ENCODE measurements around the gene SLC10A1. TPM values are rescaled to one million over a fixed set of nuclear protein-coding genes. Genes with fewer than 3 reads are reported as not detected.

The SLC10A1 gene
- total RNA-seq, 1 experiment from 2014 or later, result not detected

- Histone ChIP-seq H3K56ac (ENCODE audit: insufficient read length, low read depth, low read length) (no peak overlapping the region), H3K4me1 (ENCODE audit: insufficient read depth, low read length) (no peaks in the 10 kb centered on the region), H3K79me2 (ENCODE audit: insufficient read depth, low read length) (no peaks in the 10 kb centered on the region), H2AK5ac (ENCODE audit: insufficient read length, low read length) (no peak overlapping the region), H2BK20ac (ENCODE audit: low read depth, low read length, poor library complexity, severe bottlenecking) (no peak overlapping the region), H3K27me3 (ENCODE audit: insufficient read depth, low read length) (no peaks in the 10 kb centered on the region), H3K23me2 (ENCODE audit: insufficient read length, low read depth, low read length, poor library complexity, severe bottlenecking) (no peaks in the 10 kb centered on the region), H3K27ac (ENCODE audit: insufficient read length, low read depth, low read length) (no peak overlapping the region), H3T11ph (ENCODE audit: low read length) (no peak overlapping the region), H4K8ac (replicated peaks; ENCODE audit: insufficient read length, low read depth, low read length) (no peak overlapping the region), H4K20me1 (ENCODE audit: control insufficient read depth, insufficient read depth, insufficient read length) (no peaks in the 10 kb centered on the region), H4K91ac (ENCODE audit: insufficient read length, low read depth, low read length) (no peak overlapping the region), H3K9ac (ENCODE audit: extremely low read depth, insufficient read length, low read length) (no peak overlapping the region), H2AFZ (ENCODE audit: low read length) (no peak overlapping the region), H3K9me3 (ENCODE audit: control insufficient read depth, low read depth, low read length) (no peaks in the 10 kb centered on the region), H2BK5ac (ENCODE audit: insufficient read length, low read length) (no peak overlapping the region), H2BK120ac (ENCODE audit: low read depth, low read length, poor library complexity, severe bottlenecking) (no peak overlapping the region), H3K14ac (ENCODE audit: insufficient read depth, low read length) (no peak overlapping the region), H2BK15ac (ENCODE audit: low read depth, low read length) (no peak overlapping the region), H3K18ac (ENCODE audit: insufficient read length, low read depth, low read length) (no peak overlapping the region), H2BK12ac (ENCODE audit: insufficient read length, low read depth, low read length) (no peak overlapping the region), H4K5ac (ENCODE audit: insufficient read length, low read depth, low read length) (no peak overlapping the region), H3K23ac (ENCODE audit: insufficient read length, low read depth, low read length) (no peak overlapping the region), H3K4me2 (ENCODE audit: insufficient read depth, insufficient read length, low read length) (no peak overlapping the region), H3K4ac (ENCODE audit: low read depth, low read length) (no peak overlapping the region), H3K79me1 (ENCODE audit: insufficient read depth, low read depth, low read length, poor library complexity, severe bottlenecking) (no peaks in the 10 kb centered on the region)
- Mint-ChIP-seq H3K36me3 (ENCODE audit: insufficient read depth in 1 of 3, low read depth in 3 of 3) (peaks cover 0 to 4% (median under 1%) of the 10 kb centered on the region in 3 experiments; a peak in 1 of 7 replicates), H3K4me1 (peaks cover 0 to 8% of the 10 kb centered on the region in 2 experiments; a peak in 3 of 4 replicates), H3K9me3 (peaks cover 0 to 4% of the 10 kb centered on the region in 2 experiments; a peak in 3 of 5 replicates), H3K27ac (no peak overlapping the region), H3K4me3 (no peak overlapping the region), H3K27me3 (ENCODE audit: low read depth) (no peaks in the 10 kb centered on the region)
- no peak for DNase-seq
- no peak for TF ChIP-seq CTCF (conservative IDR thresholded peaks at IDR 0.05)
- WGBS (ENCODE audit: extremely low coverage, insufficient read length, low lambda C conversion rate), result no CpG with 5 or more reads among the region's 2 CpGs
Measured at GRCh38 chr14:69820991-69821390, 23.9 kb upstream of the SLC10A1 start.

All from H9 (cell line).